Diencephalon (tissue), 1 donor: ENCODE measurements around the gene LRRC30. TPM values are rescaled to one million over a fixed set of nuclear protein-coding genes. Genes with fewer than 3 reads are reported as not detected.

ENCODE experiments used
- total RNA-seq: library from RNA; depleted of rRNA; stranded (reverse); fragments of >200 nt; gene quantifications from one replicate; pipeline ENCODE4 v1.2.3, GENCODE V29; 2014

LRRC30 gene
- not detected for total RNA-seq

GRCh38 chr18:7230626-7231349 lies at the start of gene LRRC30:
TSS of gene LRRC30 (plus strand) at chr18:7231089. CDS start at chr18:7231139, 50 bp downstream.

Other genes with a start within 250 kb of the LRRC30 start
- 22.1 TPM for gene LAMA1, start 113.3 kb upstream of the LRRC30 start, total RNA-seq